NCI-H1092 (cell line): ENCODE data around the gene SETBP1.

ENCODE experiments used
- DNase-seq: peaks from one replicate; lab custom pipeline; 2025; lab: John Stamatoyannopoulos, UW

The SETBP1 gene

GRCh38 chr18:44901283-44901682 is 220.6 kb downstream of the SETBP1 start:
- DNase-seq, result no peak

- DNase-seq, result no peak
Observed at GRCh38 chr18:44903327-44903726, 222.6 kb downstream of the SETBP1 start.

GRCh38 chr18:44904768-44905167 is 224.1 kb downstream of the SETBP1 start:
- no peak for DNase-seq

GRCh38 chr18:44909191-44909719 is 228.6 kb downstream of the SETBP1 start:
- DNase-seq, result no peak

GRCh38 chr18:44911260-44911659 is 230.6 kb downstream of the SETBP1 start:
- DNase-seq, result no peak

- no peak for DNase-seq
Observed at GRCh38 chr18:44911773-44912172, 231.1 kb downstream of the SETBP1 start.

GRCh38 chr18:44912740-44913478 is 232.2 kb downstream of the SETBP1 start:
- no peak for DNase-seq

GRCh38 chr18:44914028-44914427 is 233.3 kb downstream of the SETBP1 start:
- no peak for DNase-seq

- DNase-seq, result no peak
Observed at GRCh38 chr18:44915213-44915612, 234.5 kb downstream of the SETBP1 start.

GRCh38 chr18:44915661-44916060 is 235.0 kb downstream of the SETBP1 start:
- DNase-seq, result no peak

GRCh38 chr18:44916429-44917207 is 235.9 kb downstream of the SETBP1 start:
- no peak for DNase-seq

- DNase-seq, result no peak
Observed at GRCh38 chr18:44917216-44918141, 236.8 kb downstream of the SETBP1 start.

- no peak for DNase-seq
Observed at GRCh38 chr18:44918142-44918476, 237.4 kb downstream of the SETBP1 start.

- no peak for DNase-seq
Observed at GRCh38 chr18:44920441-44920840, 239.8 kb downstream of the SETBP1 start.

- no peak for DNase-seq
Observed at GRCh38 chr18:44921974-44922373, 241.3 kb downstream of the SETBP1 start.

- no peak for DNase-seq
Observed at GRCh38 chr18:44922968-44923367, 242.3 kb downstream of the SETBP1 start.

GRCh38 chr18:44924785-44925499 is 244.3 kb downstream of the SETBP1 start:
- DNase-seq, result no peak

- no peak for DNase-seq
Observed at GRCh38 chr18:44927127-44927849, 246.6 kb downstream of the SETBP1 start.

GRCh38 chr18:44934901-44935300 is 254.2 kb downstream of the SETBP1 start:
- DNase-seq, result no peak

- no peak for DNase-seq
Observed at GRCh38 chr18:44935455-44935854, 254.8 kb downstream of the SETBP1 start.

GRCh38 chr18:44936485-44936884 is 255.8 kb downstream of the SETBP1 start:
- DNase-seq, result no peak
